C4-2B (cell line): ENCODE data around the gene LENG1.

ENCODE experiments used
- ZFX ChIP-seq: fragments of 450-650 bp; IDR thresholded peaks from 2 replicates; pipeline ENCODE4 v1.6.1; 2017
- TF ChIP-seq, protein P1 (sequence below): fragments of 450-650 bp; conservative IDR thresholded peaks from 2 replicates; pipeline ENCODE4 v1.5.1; 2017; ENCODE audit warnings: mild to moderate bottlenecking

DNA sequence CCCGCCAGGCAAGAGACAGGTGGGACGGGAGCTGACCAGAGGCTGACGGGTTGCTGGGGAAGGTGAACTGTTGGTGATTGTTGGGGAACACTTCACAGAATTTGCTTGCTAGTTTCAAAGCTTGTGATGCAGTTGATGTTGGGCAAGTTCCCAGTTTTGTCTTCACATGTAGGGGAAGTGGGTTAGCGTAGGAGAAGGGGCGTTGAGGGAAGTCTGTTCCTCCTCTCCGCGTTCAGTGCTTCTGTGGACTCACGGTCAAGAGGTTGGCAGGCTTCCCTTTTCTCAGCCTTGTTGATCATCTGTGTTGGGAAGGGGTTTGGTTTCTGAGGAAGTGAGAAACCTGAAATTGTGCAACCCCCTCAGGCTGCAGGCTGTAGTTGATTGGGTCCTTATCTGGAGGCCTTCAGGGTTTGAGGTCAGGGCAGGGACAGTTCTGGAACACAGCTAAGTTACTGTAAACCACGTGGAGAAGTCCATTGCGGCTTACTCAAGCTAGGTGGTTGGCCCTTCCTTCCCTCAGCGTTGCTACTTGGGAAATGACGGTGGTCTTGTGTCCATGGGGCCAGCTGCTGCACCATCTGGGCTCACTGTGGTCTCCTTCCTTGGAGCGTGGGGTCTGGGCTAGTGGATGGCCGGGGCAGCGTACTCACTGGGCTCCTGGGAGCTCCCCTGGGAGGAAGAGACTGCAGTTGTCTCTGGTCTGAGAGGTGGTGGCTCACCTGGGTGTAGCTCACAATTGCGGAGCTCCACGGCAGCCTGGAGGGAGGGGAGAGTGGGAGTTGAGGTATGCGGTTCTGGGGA is 48.7 kb upstream of the LENG1 start:
- TF ChIP-seq, protein P1, sequence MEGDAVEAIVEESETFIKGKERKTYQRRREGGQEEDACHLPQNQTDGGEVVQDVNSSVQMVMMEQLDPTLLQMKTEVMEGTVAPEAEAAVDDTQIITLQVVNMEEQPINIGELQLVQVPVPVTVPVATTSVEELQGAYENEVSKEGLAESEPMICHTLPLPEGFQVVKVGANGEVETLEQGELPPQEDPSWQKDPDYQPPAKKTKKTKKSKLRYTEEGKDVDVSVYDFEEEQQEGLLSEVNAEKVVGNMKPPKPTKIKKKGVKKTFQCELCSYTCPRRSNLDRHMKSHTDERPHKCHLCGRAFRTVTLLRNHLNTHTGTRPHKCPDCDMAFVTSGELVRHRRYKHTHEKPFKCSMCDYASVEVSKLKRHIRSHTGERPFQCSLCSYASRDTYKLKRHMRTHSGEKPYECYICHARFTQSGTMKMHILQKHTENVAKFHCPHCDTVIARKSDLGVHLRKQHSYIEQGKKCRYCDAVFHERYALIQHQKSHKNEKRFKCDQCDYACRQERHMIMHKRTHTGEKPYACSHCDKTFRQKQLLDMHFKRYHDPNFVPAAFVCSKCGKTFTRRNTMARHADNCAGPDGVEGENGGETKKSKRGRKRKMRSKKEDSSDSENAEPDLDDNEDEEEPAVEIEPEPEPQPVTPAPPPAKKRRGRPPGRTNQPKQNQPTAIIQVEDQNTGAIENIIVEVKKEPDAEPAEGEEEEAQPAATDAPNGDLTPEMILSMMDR = no peak
- TF ChIP-seq ZFX = no peak
